Liver (tissue), 9 donors: ENCODE measurements around the gene RPTOR. TPM values are rescaled to one million over a fixed set of nuclear protein-coding genes. Genes with fewer than 3 reads are reported as not detected.

Experiments used
- DNase-seq: peaks from one replicate; pipeline ENCODE4 v3.0.0-alpha.2; 2017; ENCODE audit warnings: low spot score
- H3K27ac ChIP-seq, 2 donors: one replicate each; pipeline ENCODE4 v1.7.0; 2013; ENCODE audit warnings: inconsistent platforms in 2 of 2, low read length in 2 of 2, control low read depth in 1 of 2, low read depth in 1 of 2, mild to moderate bottlenecking in 1 of 2
- H3K27me3 ChIP-seq, 4 donors: one replicate each; pipeline versions ENCODE4 v1.6.1 to v1.7.0; 2013; ENCODE audit warnings: low read length in 3 of 4, inconsistent platforms in 1 of 4, mild to moderate bottlenecking in 1 of 4, moderate library complexity in 1 of 4; ENCODE audit not compliant: control insufficient read depth in 4 of 4, insufficient read depth in 4 of 4
- H3K36me3 ChIP-seq, 4 donors: one replicate each; pipeline versions ENCODE4 v1.6.1 to v1.7.0; 2013; ENCODE audit warnings: low read length in 3 of 4, mild to moderate bottlenecking in 3 of 4, low read depth in 1 of 4, moderate library complexity in 1 of 4; ENCODE audit not compliant: control insufficient read depth in 4 of 4, insufficient read depth in 3 of 4
- H3K4me1 ChIP-seq, 4 donors: one replicate each; pipeline versions ENCODE4 v1.6.1 to v1.7.0; 2013; ENCODE audit warnings: low read length in 3 of 4, mild to moderate bottlenecking in 3 of 4, moderate library complexity in 1 of 4; ENCODE audit not compliant: control insufficient read depth in 4 of 4, insufficient read depth in 4 of 4
- H3K4me3 ChIP-seq, 3 donors: one replicate each; pipeline versions ENCODE4 v1.6.1 to v1.7.0; 2013; ENCODE audit warnings: low read length in 3 of 3, control low read depth in 1 of 3, low read depth in 1 of 3, mild to moderate bottlenecking in 1 of 3
- H3K9ac ChIP-seq, 2 donors: one replicate each; pipeline ENCODE4 v1.7.0; 2013; ENCODE audit warnings: low read length in 2 of 2, mild to moderate bottlenecking in 2 of 2, moderate library complexity in 2 of 2, control low read depth in 1 of 2, low read depth in 1 of 2
- H3K9me3 ChIP-seq, 4 donors: one replicate each; pipeline versions ENCODE4 v1.6.1 to v1.7.0; 2013; ENCODE audit warnings: low read length in 3 of 4; ENCODE audit not compliant: control insufficient read depth in 4 of 4
- CTCF ChIP-seq: fragments of 150-350 bp; IDR thresholded peaks from 2 replicates; pipeline ENCODE4 v1.5.1; 2017; ENCODE audit warnings: improper control_type of control experiment, low read depth, low read length; ENCODE audit not compliant: missing input control
- EGR1 ChIP-seq, 2 donors: IDR thresholded peaks; 2 replicates each; pipeline ENCODE4 v1.6.1; 2016 to 2018; ENCODE audit warnings: antibody characterized with exemption in 2 of 2, low read depth in 2 of 2
- FOXA1 ChIP-seq: IDR thresholded peaks from 2 replicates; pipeline ENCODE4 v1.6.1; 2016; ENCODE audit warnings: antibody characterized with exemption
- FOXA2 ChIP-seq: IDR thresholded peaks from 2 replicates; pipeline ENCODE4 v1.6.1; 2016; ENCODE audit warnings: antibody characterized with exemption
- GABPA ChIP-seq, 2 donors: IDR thresholded peaks in 1 of 2; conservative IDR thresholded peaks in 1 of 2; 2 replicates each; pipeline ENCODE4 v1.6.1; 2016; ENCODE audit warnings: antibody characterized with exemption in 2 of 2, mild to moderate bottlenecking in 1 of 2, moderate library complexity in 1 of 2
- HNF4A ChIP-seq, 2 donors: conservative IDR thresholded peaks; 2 replicates each; pipeline ENCODE4 v1.6.1; 2016; ENCODE audit warnings: antibody characterized with exemption in 2 of 2, mild to moderate bottlenecking in 2 of 2
- HNF4G ChIP-seq: IDR thresholded peaks from 2 replicates; pipeline ENCODE4 v1.6.1; 2016; ENCODE audit warnings: antibody characterized with exemption
- JUND ChIP-seq, 2 donors: IDR thresholded peaks; 2 replicates each; pipeline ENCODE4 v1.6.1; 2016; ENCODE audit warnings: antibody characterized with exemption in 2 of 2
- NR2F2 ChIP-seq: IDR thresholded peaks from 2 replicates; pipeline ENCODE4 v1.6.1; 2016; ENCODE audit warnings: antibody characterized with exemption
- RAD21 ChIP-seq, 2 donors: IDR thresholded peaks; 2 replicates each; pipeline ENCODE4 v1.6.1; 2016; ENCODE audit warnings: antibody characterized with exemption in 2 of 2, mild to moderate bottlenecking in 2 of 2
- RXRA ChIP-seq, 2 donors: IDR thresholded peaks; 2 replicates each; pipeline ENCODE4 v1.6.1; 2017 to 2018; ENCODE audit warnings: antibody characterized with exemption in 2 of 2, mild to moderate bottlenecking in 1 of 2
- SP1 ChIP-seq: IDR thresholded peaks from 2 replicates; pipeline ENCODE4 v1.6.1; 2018; ENCODE audit warnings: antibody characterized with exemption, mild to moderate bottlenecking
- TAF1 ChIP-seq: conservative IDR thresholded peaks from 2 replicates; pipeline ENCODE4 v1.6.1; 2016; ENCODE audit warnings: antibody characterized with exemption, mild to moderate bottlenecking
- YY1 ChIP-seq: IDR thresholded peaks from 2 replicates; pipeline ENCODE4 v1.6.1; 2016; ENCODE audit warnings: antibody characterized with exemption, mild to moderate bottlenecking
- ZBTB33 ChIP-seq: IDR thresholded peaks from 2 replicates; pipeline ENCODE4 v1.6.1; 2016; ENCODE audit warnings: antibody characterized with exemption
- WGBS: extraction: QIAGEN DNeasy Blood & Tissue Kit; methylation state at CpG from one replicate; pipeline ENCODE4 v1.1.7; 2013; 5-methylcytosine and 5-hydroxymethylcytosine counted together
- polyA plus RNA-seq, 2 donors: library from polyadenylated mRNA; stranded (reverse) in 1 of 2; unstranded in 1 of 2; fragments of 200-250 nt in 1 of 2; fragments of >200 nt in 1 of 2; fragmentation: Nextera tagmentation in 1 of 2; extraction: Ambion mirVana in 1 of 2; gene quantifications; one replicate each; pipeline versions ENCODE4 v1.2.1 to v1.2.3, GENCODE V29; 2013 to 2015
- total RNA-seq, 2 donors: library from RNA; depleted of rRNA; stranded (reverse); fragments of >200 nt; gene quantifications; one replicate each; pipeline ENCODE4 v1.2.3, GENCODE V29; 2014
- TF ChIP-seq, protein P1 (sequence below): IDR thresholded peaks from 2 replicates; pipeline ENCODE4 v1.6.1; 2016; ENCODE audit warnings: antibody characterized with exemption
- TF ChIP-seq, protein P2 (sequence below): IDR thresholded peaks from 2 replicates; pipeline ENCODE4 v1.6.1; 2016; ENCODE audit warnings: antibody characterized with exemption
- TF ChIP-seq, protein P3 (sequence below): IDR thresholded peaks from 2 replicates; pipeline ENCODE4 v1.6.1; 2016; ENCODE audit warnings: antibody characterized with exemption, mild to moderate bottlenecking
- donor health status: healthy.
- donor health status: healthy.
- donor health status: healthy.
- donor health status: healthy.
- donor health status: healthy.

The RPTOR gene
- total and polyA plus RNA-seq, 4 donors = 4.8 to 25.4 (median 11.6) TPM

DNA sequence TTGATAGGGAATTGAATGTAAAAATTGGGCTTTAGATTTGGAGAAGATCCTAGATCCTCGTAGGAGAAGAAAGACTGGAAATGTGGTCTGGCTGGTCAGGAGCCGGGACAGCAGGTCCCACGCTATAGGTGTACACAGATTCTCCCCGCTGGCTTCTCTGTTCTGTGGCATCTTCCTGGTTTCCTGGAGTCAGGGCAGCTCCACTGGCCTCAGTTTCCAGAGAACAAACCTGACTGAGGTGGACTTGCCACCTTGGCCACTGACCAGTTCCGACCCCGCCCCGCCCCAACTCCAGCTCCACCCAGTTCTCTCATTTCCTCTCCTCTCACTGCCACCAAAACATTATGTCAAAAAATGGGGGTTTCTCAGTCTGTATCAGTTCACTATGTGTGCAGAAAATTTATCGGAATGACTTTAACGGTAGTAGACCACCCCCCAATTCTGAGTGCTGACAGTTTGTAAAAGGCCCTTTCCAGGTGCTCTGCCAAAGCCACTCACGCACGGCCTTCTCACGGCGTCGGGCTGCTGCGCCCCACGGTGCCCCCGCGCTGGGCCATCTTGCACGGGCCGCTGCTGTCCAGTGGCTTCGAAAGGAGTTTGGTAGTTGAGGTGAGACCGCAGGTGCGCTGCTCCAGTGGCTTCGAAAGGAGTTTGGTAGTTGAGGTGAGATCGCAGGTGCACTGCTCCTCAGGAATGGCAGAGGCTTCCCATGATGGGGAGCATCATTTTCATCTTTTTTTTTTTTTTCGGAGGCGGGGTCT lies 285.6 kb downstream of the RPTOR start:
- no peaks in the 10 kb centered on the region for H3K27me3 ChIP-seq
- peaks cover 0 to 8% (median 0%) of the 10 kb centered on the region in 4 donors for H3K4me1 ChIP-seq
- 98% methylated on average over 27 of the region's 27 CpGs for WGBS
- H3K27ac ChIP-seq = no peak overlapping the region
- no peak overlapping the region for H3K4me3 ChIP-seq
- H3K9me3 ChIP-seq = no peaks in the 10 kb centered on the region
- peaks cover 0 to 15% (median 3%) of the 10 kb centered on the region in 4 donors for H3K36me3 ChIP-seq
- H3K9ac ChIP-seq = no peak overlapping the region
- DNase-seq = no peak
- no peak for TF ChIP-seq SP1
- TF ChIP-seq NR2F2 = no peak
- TF ChIP-seq FOXA1 = no peak
- no peak for TF ChIP-seq GABPA (IDR thresholded peaks at IDR 0.05 in 1 of 2, conservative IDR thresholded peaks at IDR 0.05 in 1 of 2)
- no peak for TF ChIP-seq RXRA (IDR thresholded peaks at IDR 0.05)
- TF ChIP-seq ZBTB33 = no peak
- no peak for TF ChIP-seq EGR1 (IDR thresholded peaks at IDR 0.05; ENCODE audit: low read depth in 2 of 2)
- TF ChIP-seq HNF4A (conservative IDR thresholded peaks at IDR 0.05) = no peak
- no peak for TF ChIP-seq FOXA2
- TF ChIP-seq, protein P1, sequence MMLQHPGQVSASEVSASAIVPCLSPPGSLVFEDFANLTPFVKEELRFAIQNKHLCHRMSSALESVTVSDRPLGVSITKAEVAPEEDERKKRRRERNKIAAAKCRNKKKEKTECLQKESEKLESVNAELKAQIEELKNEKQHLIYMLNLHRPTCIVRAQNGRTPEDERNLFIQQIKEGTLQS = no peak
- TF ChIP-seq TAF1 = no peak
- no peak for TF ChIP-seq HNF4G
- TF ChIP-seq, protein P2, sequence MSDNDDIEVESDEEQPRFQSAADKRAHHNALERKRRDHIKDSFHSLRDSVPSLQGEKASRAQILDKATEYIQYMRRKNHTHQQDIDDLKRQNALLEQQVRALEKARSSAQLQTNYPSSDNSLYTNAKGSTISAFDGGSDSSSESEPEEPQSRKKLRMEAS = no peak
- no peak for TF ChIP-seq JUND (IDR thresholded peaks at IDR 0.05)
- no peak for TF ChIP-seq YY1
- TF ChIP-seq, protein P3, sequence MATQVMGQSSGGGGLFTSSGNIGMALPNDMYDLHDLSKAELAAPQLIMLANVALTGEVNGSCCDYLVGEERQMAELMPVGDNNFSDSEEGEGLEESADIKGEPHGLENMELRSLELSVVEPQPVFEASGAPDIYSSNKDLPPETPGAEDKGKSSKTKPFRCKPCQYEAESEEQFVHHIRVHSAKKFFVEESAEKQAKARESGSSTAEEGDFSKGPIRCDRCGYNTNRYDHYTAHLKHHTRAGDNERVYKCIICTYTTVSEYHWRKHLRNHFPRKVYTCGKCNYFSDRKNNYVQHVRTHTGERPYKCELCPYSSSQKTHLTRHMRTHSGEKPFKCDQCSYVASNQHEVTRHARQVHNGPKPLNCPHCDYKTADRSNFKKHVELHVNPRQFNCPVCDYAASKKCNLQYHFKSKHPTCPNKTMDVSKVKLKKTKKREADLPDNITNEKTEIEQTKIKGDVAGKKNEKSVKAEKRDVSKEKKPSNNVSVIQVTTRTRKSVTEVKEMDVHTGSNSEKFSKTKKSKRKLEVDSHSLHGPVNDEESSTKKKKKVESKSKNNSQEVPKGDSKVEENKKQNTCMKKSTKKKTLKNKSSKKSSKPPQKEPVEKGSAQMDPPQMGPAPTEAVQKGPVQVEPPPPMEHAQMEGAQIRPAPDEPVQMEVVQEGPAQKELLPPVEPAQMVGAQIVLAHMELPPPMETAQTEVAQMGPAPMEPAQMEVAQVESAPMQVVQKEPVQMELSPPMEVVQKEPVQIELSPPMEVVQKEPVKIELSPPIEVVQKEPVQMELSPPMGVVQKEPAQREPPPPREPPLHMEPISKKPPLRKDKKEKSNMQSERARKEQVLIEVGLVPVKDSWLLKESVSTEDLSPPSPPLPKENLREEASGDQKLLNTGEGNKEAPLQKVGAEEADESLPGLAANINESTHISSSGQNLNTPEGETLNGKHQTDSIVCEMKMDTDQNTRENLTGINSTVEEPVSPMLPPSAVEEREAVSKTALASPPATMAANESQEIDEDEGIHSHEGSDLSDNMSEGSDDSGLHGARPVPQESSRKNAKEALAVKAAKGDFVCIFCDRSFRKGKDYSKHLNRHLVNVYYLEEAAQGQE = no peak
- TF ChIP-seq CTCF = no peak
- TF ChIP-seq RAD21 (IDR thresholded peaks at IDR 0.05) = no peak
